Measurements from ENCODE around the gene TSPOAP1. TPM values are rescaled to one million over a fixed set of nuclear protein-coding genes. Genes with fewer than 3 reads are reported as not detected.

Gene TSPOAP1
- total RNA-seq, 1 donor from 2014 or later: 0.79 TPM

GRCh38 chr17:58371300-58371950, 42.8 kb upstream of the TSPOAP1 start:
- Histone ChIP-seq H4K20me1 (ENCODE audit: insufficient read depth, low read length) (no peaks in the 10 kb centered on the region), H3K4me3 (ENCODE audit: insufficient read depth, low read depth, low read length) (no peak overlapping the region), H3K27ac (ENCODE audit: low read depth, low read length) (no peak overlapping the region), H3K36me3 (ENCODE audit: insufficient read depth, low read length) (no peaks in the 10 kb centered on the region), H3K79me2 (ENCODE audit: insufficient read depth, low read length) (no peaks in the 10 kb centered on the region), H3K4me2 (ENCODE audit: low read length) (no peak overlapping the region), H3K9ac (ENCODE audit: low read length) (no peak overlapping the region), H2AFZ (ENCODE audit: low read depth, low read length) (no peak overlapping the region), H3K27me3 (ENCODE audit: insufficient read depth, low read length) (no peaks in the 10 kb centered on the region), H3K9me3 (ENCODE audit: insufficient read depth, low read depth, low read length) (no peaks in the 10 kb centered on the region), H3K4me1 (ENCODE audit: insufficient read depth, low read length) (no peaks in the 10 kb centered on the region)
- Mint-ChIP-seq H3K27ac (ENCODE audit: unreplicated experiment) (no peak overlapping the region), H3K36me3 (ENCODE audit: low read depth, unreplicated experiment) (no peaks in the 10 kb centered on the region), H3K9me3 (ENCODE audit: unreplicated experiment) (no peaks in the 10 kb centered on the region), H3K4me1 (ENCODE audit: low read depth, unreplicated experiment) (peaks cover 7% of the 10 kb centered on the region), H3K4me3 (ENCODE audit: unreplicated experiment) (no peak overlapping the region), H3K27me3 (ENCODE audit: low read depth, unreplicated experiment) (peaks cover 4% of the 10 kb centered on the region)
- FAIRE-seq (no peak), DNase-seq (ENCODE audit: low read depth) (no peak)
- TF ChIP-seq EZH2 (IDR thresholded peaks at IDR 0.05; ENCODE audit: insufficient read depth, low read length) (no peak), CTCF (IDR thresholded peaks at IDR 0.05; ENCODE audit: insufficient read depth, low read depth, low read length) (no peak)

GRCh38 chr17:58370716-58371115, 42.1 kb upstream of the TSPOAP1 start:
- Histone ChIP-seq H3K4me3 (ENCODE audit: insufficient read depth, low read depth, low read length) (no peak overlapping the region), H3K9ac (ENCODE audit: low read length) (no peak overlapping the region), H3K4me1 (ENCODE audit: insufficient read depth, low read length) (no peaks in the 10 kb centered on the region), H3K36me3 (ENCODE audit: insufficient read depth, low read length) (no peaks in the 10 kb centered on the region), H3K27me3 (ENCODE audit: insufficient read depth, low read length) (no peaks in the 10 kb centered on the region), H3K4me2 (ENCODE audit: low read length) (no peak overlapping the region), H3K9me3 (ENCODE audit: insufficient read depth, low read depth, low read length) (no peaks in the 10 kb centered on the region), H2AFZ (ENCODE audit: low read depth, low read length) (no peak overlapping the region), H3K79me2 (ENCODE audit: insufficient read depth, low read length) (no peaks in the 10 kb centered on the region), H4K20me1 (ENCODE audit: insufficient read depth, low read length) (no peaks in the 10 kb centered on the region), H3K27ac (ENCODE audit: low read depth, low read length) (no peak overlapping the region)
- DNase-seq (ENCODE audit: low read depth) (no peak), FAIRE-seq (no peak)
- no peaks in the 10 kb centered on the region for H3K9me3 Mint-ChIP-seq (ENCODE audit: unreplicated experiment)
- no peak overlapping the region for H3K4me3 Mint-ChIP-seq (ENCODE audit: unreplicated experiment)
- H3K36me3 Mint-ChIP-seq (ENCODE audit: low read depth, unreplicated experiment): no peaks in the 10 kb centered on the region
- no peak for TF ChIP-seq CTCF (IDR thresholded peaks at IDR 0.05; ENCODE audit: insufficient read depth, low read depth, low read length)
- TF ChIP-seq EZH2 (IDR thresholded peaks at IDR 0.05; ENCODE audit: insufficient read depth, low read length): no peak
- peaks cover 4% of the 10 kb centered on the region for H3K27me3 Mint-ChIP-seq (ENCODE audit: low read depth, unreplicated experiment)
- H3K4me1 Mint-ChIP-seq (ENCODE audit: low read depth, unreplicated experiment): peaks cover 7% of the 10 kb centered on the region
- H3K27ac Mint-ChIP-seq (ENCODE audit: unreplicated experiment): no peak overlapping the region

- H3K27me3 ChIP-seq (ENCODE audit: insufficient read depth, low read length): no peaks in the 10 kb centered on the region
- TF ChIP-seq EZH2 (IDR thresholded peaks at IDR 0.05; ENCODE audit: insufficient read depth, low read length) (no peak), CTCF (IDR thresholded peaks at IDR 0.05; ENCODE audit: insufficient read depth, low read depth, low read length) (no peak)
- no peaks in the 10 kb centered on the region for H3K79me2 ChIP-seq (ENCODE audit: insufficient read depth, low read length)
- H3K4me3 ChIP-seq (ENCODE audit: insufficient read depth, low read depth, low read length): no peak overlapping the region
- Mint-ChIP-seq H3K27me3 (ENCODE audit: low read depth, unreplicated experiment) (peaks cover 4% of the 10 kb centered on the region), H3K4me1 (ENCODE audit: low read depth, unreplicated experiment) (peaks cover 7% of the 10 kb centered on the region), H3K4me3 (ENCODE audit: unreplicated experiment) (no peak overlapping the region), H3K9me3 (ENCODE audit: unreplicated experiment) (no peaks in the 10 kb centered on the region), H3K27ac (ENCODE audit: unreplicated experiment) (no peak overlapping the region), H3K36me3 (ENCODE audit: low read depth, unreplicated experiment) (no peaks in the 10 kb centered on the region)
- no peak overlapping the region for H3K9ac ChIP-seq (ENCODE audit: low read length)
- H4K20me1 ChIP-seq (ENCODE audit: insufficient read depth, low read length): no peaks in the 10 kb centered on the region
- FAIRE-seq (no peak), DNase-seq (ENCODE audit: low read depth) (no peak)
- no peak overlapping the region for H2AFZ ChIP-seq (ENCODE audit: low read depth, low read length)
- no peaks in the 10 kb centered on the region for H3K4me1 ChIP-seq (ENCODE audit: insufficient read depth, low read length)
- H3K4me2 ChIP-seq (ENCODE audit: low read length): no peak overlapping the region
- H3K9me3 ChIP-seq (ENCODE audit: insufficient read depth, low read depth, low read length): no peaks in the 10 kb centered on the region
- no peaks in the 10 kb centered on the region for H3K36me3 ChIP-seq (ENCODE audit: insufficient read depth, low read length)
- no peak overlapping the region for H3K27ac ChIP-seq (ENCODE audit: low read depth, low read length)
These were observed 41.7 kb upstream of the TSPOAP1 start for GRCh38 chr17:58370309-58370708.
